ENCODE measurements around the gene SLAIN1.

Gene SLAIN1

GRCh38 chr13:77751513-77752456 is 54.3 kb downstream of the SLAIN1 start:
- DNase-seq (ENCODE audit: low spot score): peak; percentile 83

GRCh38 chr13:77752512-77753069 is 55.1 kb downstream of the SLAIN1 start:
- DNase-seq (ENCODE audit: low spot score): no peak

DNA sequence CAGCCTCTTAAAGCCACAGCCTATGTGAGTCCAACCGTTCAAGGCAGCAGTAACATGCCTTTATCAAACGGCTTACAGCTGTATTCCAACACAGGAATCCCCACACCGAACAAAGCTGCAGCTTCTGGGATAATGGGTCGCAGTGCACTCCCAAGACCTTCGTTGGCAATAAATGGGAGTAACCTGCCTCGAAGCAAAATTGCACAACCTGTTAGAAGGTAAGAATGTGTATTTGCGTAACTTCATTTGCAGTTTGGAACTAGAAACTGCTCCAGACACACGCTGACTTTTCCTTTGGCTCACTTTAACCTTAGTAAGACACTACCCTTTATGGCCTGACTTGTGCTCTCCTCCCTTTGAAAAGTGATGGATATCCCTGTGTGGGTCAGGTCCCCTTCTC is 63.4 kb downstream of the SLAIN1 start:
- DNase-seq (ENCODE audit: low spot score): no peak

DNA sequence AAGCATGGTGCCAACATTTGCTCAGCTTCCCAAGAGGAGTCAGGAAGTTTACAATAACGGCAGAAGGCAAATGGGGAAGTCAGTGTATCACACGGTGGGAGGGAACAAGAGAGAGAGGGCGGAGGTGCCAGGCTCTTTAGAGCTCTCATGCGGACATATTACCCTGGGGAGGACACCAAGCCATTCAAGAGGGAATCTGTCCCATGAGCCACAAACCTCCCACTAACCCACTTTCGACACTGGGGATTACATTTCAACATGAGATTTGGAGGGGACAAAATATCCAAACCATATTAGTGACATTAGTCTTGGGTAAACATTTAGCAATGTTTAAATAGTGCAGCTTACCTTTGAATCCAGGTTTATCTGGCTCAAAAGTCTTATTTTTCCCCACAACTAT is 69.9 kb downstream of the SLAIN1 start:
- DNase-seq (ENCODE audit: low spot score): no peak

- no peak for DNase-seq (ENCODE audit: low spot score)
Observed at GRCh38 chr13:77774181-77774580, 76.7 kb downstream of the SLAIN1 start.

- no peak for DNase-seq (ENCODE audit: low spot score)
Observed at GRCh38 chr13:77776704-77777103, 79.2 kb downstream of the SLAIN1 start.

- DNase-seq (ENCODE audit: low spot score): peak; percentile 61
Observed at GRCh38 chr13:77779552-77780272, 82.2 kb downstream of the SLAIN1 start.

- no peak for DNase-seq (ENCODE audit: low spot score)
Observed at GRCh38 chr13:77781808-77782207, 84.3 kb downstream of the SLAIN1 start.

GRCh38 chr13:77784515-77784914 is 87.0 kb downstream of the SLAIN1 start:
- no peak for DNase-seq (ENCODE audit: low spot score)

DNA sequence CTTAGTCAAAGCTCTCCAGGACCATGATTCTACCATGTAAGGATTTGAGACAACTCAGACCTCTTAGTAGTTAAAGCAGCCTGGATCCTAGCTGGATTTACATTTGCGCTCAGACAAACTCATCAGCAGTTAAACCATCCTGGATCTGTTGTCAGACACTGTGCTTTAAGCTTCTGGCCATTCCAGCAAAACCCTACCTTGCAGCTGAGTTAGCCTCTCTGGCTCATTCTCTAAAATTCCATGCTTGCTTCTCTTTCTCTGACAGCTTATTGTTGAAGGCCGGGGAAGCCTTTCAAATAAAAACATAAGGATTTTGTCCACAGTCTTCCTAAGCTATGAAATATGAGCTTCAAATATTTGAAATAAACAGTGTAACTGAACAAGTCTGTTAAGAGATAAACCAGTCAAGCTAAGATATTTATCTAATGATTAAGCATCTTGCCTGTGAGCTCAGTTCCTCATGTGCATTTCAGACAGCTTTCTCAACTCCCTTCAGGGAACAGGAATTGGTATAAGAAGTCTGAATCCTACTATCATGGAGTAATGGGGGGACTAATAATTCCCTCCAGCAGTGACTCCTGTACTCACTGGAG is 89.3 kb downstream of the SLAIN1 start:
- DNase-seq (ENCODE audit: low spot score): no peak

GRCh38 chr13:77789376-77789775 is 91.9 kb downstream of the SLAIN1 start:
- no peak for DNase-seq (ENCODE audit: low spot score)

DNA sequence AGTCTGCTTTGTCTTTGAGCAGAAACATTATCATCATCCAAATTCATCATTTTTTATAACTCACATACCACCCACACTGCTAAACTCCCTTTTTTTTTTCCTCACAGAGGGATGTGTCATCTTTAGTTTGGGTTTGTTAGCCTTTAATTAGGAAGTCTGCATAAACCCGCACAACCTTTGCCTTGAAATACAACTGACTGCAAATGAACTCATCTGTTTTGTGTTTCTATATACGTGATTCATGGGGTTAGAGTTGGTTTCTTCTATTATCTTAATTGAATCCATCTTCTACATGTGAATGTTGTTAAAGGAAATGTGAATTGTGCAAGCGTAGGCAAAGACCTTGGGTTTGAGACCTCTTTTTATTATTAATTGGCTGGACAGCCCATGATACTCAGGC is 102.7 kb downstream of the SLAIN1 start:
- no peak for DNase-seq (ENCODE audit: low spot score)

DNA sequence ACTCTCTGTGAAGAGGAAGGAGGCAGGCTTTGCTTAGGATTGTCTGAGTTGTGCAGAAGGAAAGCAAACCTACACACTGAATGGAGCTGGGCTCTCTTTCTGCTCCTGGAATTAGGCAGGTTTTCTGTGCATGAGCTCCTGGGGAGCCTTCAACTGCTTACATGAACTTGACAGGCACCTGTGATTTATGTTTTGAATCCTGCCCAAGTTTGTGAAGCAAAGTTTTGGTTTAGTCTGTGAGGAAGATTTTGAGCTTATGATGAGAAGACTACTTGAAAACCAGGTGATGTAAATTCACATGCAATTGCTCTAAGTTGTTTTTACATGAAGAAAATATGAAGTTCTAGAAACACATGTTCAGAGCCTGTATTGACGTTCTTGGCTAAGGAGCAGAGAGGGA is 109.0 kb downstream of the SLAIN1 start:
- DNase-seq (ENCODE audit: low spot score): no peak

- no peak for DNase-seq (ENCODE audit: low spot score)
Observed at GRCh38 chr13:77807431-77808135, 110.1 kb downstream of the SLAIN1 start.

DNA sequence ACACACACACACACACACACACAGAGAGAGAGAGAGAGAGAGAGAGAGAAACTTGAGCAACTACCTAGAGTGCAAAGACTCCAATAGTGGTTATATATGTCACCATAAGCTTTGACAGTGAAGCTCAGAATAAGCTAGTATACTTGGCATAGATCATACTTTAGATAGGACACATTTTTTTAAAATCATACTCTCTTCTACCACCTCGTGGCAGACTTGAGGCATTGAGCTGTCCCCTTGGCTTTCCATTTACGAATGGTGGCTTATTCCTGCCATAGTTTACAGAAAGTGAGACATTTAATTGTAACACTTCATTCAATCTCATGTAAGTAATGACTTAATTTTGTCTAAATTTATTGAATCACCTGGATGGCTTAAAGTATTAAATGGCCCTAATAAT is 112.9 kb downstream of the SLAIN1 start:
- peak; percentile 31 for DNase-seq (ENCODE audit: low spot score)

DNA sequence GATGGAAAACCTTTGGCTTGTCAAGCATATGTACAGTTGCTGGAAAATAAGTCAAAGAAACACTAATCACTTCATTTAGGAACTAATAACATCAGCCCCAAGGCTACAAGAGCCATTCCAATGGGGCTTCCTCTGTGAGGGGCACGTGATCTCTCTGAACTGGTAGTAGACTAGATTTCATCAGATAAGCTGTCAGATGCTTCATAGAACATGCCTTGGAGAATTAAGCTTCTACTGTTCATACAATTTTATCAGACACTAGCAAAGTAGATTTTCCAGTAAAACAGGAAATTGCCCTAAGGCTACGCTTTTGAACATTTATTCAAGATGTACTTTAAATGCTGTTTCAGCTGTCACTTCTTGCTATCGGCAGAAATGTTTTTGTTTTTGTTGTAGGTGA is 113.4 kb downstream of the SLAIN1 start:
- no peak for DNase-seq (ENCODE audit: low spot score)

GRCh38 chr13:77811381-77811780 is 113.9 kb downstream of the SLAIN1 start:
- DNase-seq (ENCODE audit: low spot score): no peak

DNA sequence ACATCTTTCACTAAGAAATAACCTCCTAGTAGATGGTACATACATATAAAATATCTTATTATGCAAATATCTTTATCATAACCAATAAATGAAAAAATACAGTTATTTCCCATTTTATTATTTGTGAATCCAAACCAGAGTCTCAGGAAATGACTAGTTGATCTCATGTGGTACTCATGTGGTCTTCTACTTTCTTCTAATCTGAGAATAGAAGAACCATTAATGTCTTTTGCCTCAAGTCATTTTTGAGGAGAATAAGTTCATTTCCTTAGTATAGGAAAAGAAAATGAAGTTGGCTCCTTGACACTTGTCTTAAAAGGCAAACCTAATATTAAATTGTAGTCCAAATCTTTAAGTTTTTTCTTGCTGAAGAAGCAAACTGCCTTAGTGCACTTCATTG is 114.5 kb downstream of the SLAIN1 start:
- no peak for DNase-seq (ENCODE audit: low spot score)

Data from globus pallidus (tissue), 1 donor.